ENCODE results near the gene EXD3.

Gene EXD3

DNA sequence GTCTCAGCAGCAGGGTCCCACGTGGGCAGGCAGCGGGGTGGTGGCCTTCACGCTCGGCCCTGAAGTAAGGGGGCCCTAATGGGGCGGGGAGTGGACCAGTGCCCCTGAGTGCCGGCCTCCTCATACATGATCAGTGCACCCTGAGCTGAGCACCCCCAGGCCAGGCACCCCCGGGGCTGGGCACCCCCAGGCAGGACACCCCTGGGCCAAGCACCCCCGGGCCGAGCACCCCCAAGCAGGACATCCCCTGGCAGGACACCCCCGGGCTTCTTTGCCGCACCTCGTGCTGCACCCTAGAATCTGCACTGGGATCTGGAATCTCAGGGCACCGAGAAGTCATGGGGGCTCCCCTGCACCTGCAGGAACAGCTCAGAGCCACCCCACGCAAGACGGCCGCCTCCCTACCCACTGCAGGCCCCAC is 51.4 kb downstream of the EXD3 start:
- Mint-ChIP-seq H3K27ac (no peak overlapping the region), H3K9me3 (no peaks in the 10 kb centered on the region), H3K4me3 (no peak overlapping the region), H3K4me1 (ENCODE audit: low read depth) (no peaks in the 10 kb centered on the region), H3K27me3 (ENCODE audit: low read depth) (no peaks in the 10 kb centered on the region), H3K36me3 (ENCODE audit: low read depth) (no peaks in the 10 kb centered on the region)

DNA sequence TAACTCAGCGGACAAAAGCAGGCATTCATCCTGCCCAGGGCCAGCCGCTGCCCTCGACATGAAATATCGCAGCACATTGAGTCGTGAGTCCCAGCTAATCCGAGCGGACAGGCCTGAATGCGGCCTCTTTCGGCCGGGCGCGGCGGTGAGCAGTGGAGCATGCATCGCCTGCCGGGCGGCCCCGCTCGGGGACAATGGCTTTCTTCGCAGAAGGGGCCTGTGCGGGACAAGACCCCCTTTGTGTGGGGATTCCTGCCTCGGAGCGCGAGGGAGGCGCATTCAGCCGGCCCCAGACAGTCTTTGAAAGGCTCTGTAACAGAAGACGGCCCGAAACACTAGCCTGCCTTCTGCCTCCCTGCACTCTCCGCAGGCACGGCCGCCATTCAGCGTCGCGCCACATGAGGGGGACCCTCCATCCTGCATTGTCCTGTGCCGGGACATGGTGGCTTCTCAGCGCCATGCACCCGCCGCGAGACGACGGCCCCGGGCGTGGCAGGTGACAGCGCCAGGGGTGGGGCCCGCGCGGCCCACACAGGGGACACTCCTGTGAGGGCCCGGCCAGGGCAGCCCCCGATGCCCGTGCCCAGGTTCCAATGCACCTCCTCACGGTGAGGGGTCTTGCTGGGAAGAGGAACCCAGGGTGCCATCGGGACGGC is 52.0 kb downstream of the EXD3 start:
- no peaks in the 10 kb centered on the region for H3K36me3 Mint-ChIP-seq (ENCODE audit: low read depth)
- no peak overlapping the region for H3K4me3 Mint-ChIP-seq
- no peaks in the 10 kb centered on the region for H3K27me3 Mint-ChIP-seq (ENCODE audit: low read depth)
- H3K27ac Mint-ChIP-seq, result no peak overlapping the region
- no peaks in the 10 kb centered on the region for H3K9me3 Mint-ChIP-seq
- H3K4me1 Mint-ChIP-seq (ENCODE audit: low read depth), result no peaks in the 10 kb centered on the region

DNA sequence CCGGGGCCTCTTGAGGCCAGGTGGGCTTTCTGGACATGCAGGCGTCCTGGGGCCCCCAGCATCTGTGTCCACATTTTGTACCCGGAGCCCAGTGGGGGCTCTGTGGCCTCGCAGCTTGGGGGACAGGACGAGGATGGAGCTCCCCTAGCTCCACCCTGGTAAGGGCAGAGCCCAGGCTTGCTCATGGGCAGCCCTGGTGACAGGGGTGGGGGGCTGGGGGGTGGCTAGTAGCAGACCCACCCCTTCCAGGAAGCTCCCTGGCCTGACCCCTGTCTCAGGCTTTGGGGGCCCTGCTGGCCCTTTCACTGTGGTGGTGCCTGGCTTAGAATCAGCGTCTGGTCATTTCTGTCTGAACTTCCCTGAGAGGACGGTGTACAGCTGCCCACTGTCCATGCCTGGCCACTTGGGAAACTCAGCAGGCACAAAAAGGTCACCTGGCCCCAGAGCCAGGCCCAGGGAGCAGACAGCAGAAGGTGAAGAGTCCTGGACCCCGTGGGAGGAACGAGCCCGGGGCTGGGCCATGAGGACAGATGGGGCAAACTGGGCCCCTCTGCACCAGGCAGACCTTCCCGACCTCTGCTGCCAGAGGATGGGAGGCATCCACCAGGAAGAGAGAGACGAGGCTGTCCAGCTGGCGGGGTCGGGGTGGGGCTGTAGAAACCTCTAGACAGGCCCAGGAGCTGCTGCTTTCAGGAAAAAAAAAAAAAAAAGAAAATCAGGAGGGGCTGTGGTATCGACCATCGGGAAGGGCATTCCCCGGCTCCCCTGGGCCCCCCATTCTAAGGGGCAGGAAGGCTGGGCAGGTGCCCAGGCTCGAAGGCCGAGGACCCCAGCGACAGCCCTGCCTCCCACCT is 52.8 kb downstream of the EXD3 start:
- no peak overlapping the region for H3K4me3 Mint-ChIP-seq
- no peaks in the 10 kb centered on the region for H3K36me3 Mint-ChIP-seq (ENCODE audit: low read depth)
- H3K4me1 Mint-ChIP-seq (ENCODE audit: low read depth), result no peaks in the 10 kb centered on the region
- peaks cover 6% of the 10 kb centered on the region for H3K9me3 Mint-ChIP-seq
- no peak overlapping the region for H3K27ac Mint-ChIP-seq
- no peaks in the 10 kb centered on the region for H3K27me3 Mint-ChIP-seq (ENCODE audit: low read depth)

DNA sequence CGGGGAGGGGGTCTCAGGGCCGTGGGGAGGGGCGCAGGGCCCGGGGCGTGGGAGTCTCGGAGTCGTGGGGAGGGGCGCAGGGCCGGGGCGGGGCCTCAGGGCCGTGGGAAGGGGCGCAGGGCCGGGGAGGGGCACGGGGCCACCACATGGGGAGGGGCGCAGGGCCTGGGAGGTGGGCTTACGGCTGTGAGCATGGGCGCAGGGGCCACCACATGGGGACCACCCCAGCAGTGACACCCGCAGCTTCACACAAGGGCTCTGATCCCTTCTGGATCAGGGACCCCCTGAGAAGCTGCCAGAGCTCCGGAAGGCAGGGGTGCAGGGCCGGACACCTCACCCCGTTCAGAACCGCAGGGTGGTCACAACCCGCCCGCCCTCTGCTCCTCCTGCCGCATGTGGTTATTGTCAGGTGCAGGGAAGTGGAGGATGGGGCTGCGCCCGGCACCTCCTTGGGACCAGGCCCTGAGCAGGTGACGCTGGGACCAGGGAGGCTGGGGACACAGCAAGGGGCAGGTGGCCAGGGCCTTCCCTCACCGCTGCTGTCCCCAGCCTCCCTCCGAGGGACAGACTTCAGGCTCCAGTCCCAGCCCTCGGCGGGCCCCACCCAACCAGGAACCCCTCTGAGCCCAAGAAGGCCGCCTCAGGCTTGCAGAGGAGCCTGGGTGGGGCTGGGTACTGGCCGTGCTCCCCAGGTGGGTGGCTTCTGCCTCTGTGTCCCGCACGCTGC is 53.7 kb downstream of the EXD3 start:
- H3K27me3 Mint-ChIP-seq (ENCODE audit: low read depth), result no peaks in the 10 kb centered on the region
- H3K4me3 Mint-ChIP-seq, result no peak overlapping the region
- H3K9me3 Mint-ChIP-seq, result peaks cover 6% of the 10 kb centered on the region
- H3K27ac Mint-ChIP-seq, result no peak overlapping the region
- H3K4me1 Mint-ChIP-seq (ENCODE audit: low read depth), result no peaks in the 10 kb centered on the region
- no peaks in the 10 kb centered on the region for H3K36me3 Mint-ChIP-seq (ENCODE audit: low read depth)

DNA sequence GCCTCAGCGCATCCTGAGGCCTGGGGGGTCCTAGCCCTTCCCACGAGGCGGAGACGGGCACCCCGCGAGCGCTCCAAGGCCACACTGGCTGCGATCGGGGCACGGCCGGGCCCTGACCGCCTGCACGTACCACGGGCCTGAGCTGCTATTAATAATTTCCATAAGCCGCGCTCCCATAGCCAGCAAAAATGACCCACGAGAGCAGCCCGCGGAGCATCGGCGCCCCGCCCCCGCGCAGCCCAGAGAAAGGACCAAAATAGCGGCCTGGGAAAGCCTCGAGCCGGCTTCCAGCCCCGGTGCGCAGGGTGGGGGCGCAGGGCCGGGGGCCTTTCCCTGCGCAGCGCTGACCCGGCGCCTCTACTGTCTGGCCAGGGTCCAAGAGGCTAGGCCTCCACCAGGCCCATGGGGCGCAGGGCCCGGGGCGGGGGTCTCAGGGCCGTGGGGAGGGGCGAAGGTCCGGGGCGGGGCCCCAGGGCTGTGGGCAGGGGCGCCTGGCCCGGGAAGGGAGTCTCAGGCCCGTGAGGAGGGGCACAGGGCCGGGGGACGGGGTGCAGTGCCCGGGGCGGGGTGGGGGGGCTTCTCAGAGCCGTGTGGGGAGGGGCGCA is 54.4 kb downstream of the EXD3 start:
- no peaks in the 10 kb centered on the region for H3K4me1 Mint-ChIP-seq (ENCODE audit: low read depth)
- H3K27ac Mint-ChIP-seq, result no peak overlapping the region
- H3K9me3 Mint-ChIP-seq, result peaks cover 6% of the 10 kb centered on the region
- no peaks in the 10 kb centered on the region for H3K36me3 Mint-ChIP-seq (ENCODE audit: low read depth)
- H3K27me3 Mint-ChIP-seq (ENCODE audit: low read depth), result no peaks in the 10 kb centered on the region
- H3K4me3 Mint-ChIP-seq, result no peak overlapping the region

DNA sequence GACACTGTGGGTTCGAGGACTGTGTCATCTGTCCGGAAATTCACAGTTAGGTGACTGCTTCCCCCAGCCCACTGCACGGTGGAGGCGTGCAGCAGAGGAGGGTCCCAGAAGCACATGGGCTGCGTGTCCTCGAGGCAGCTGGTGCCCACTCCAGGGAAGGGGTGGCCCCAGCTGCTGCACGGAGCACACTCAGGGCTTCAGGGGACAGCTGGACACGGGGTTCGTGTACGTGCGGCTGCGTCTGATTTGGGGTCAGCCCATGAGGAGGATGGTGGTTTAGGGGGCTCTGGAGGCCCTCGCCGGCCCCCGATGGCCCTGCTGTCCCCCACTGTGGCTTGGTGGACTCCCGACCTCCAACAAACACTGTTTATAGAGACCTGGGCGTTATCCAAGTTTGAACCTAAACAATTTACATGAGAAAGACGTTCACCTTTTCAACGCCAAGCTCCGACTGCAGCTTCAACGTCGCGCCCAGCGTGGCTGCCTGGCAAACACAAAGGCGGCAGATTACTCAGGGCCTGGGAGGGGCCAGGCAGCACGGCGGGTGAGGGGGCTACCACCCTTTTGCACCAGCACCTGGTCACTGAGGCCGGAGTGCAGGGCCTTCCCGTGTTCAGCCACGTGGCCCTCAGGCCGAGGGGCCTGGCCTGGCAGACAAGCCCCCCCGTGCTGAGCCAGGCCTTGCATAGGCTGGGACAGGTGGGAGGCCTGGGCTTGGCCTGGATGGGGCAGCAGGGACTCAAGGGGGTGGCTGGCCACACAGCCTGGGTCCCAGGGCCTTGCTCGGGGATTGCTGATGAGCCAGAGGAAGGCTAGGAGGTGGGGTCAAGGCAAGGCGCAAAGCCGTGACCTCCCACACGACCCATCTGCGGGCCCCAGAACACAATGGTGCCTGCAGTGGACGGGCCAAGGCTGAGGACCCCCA is 55.2 kb downstream of the EXD3 start:
- Mint-ChIP-seq H3K36me3 (ENCODE audit: low read depth) (no peaks in the 10 kb centered on the region), H3K4me3 (no peak overlapping the region), H3K27ac (no peak overlapping the region), H3K27me3 (ENCODE audit: low read depth) (no peaks in the 10 kb centered on the region), H3K4me1 (ENCODE audit: low read depth) (no peaks in the 10 kb centered on the region), H3K9me3 (peaks cover 6% of the 10 kb centered on the region)

DNA sequence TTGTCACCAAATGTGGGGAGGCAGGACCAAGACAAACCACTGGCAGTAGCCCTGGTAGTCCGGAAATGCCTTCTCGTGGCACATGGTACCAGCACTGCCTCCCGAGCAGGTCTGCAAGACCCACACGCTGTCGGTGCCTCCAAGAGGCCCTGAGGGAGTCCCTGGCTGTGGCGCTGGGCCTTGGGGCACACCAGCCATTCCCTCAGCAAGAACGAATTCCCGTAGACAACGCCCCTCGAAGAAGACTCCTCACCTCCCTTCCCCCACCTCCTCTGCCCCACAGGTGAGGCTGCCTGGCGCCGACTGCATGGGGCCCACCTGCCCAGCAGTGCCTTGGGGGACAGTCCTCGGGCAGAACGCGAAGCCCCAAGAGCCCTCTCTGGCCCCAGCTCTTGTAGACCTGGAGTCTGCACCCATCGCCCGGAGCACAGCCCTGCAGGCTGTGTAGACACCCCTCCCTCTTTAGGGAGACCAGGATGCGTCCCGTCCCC is 56.0 kb downstream of the EXD3 start:
- Mint-ChIP-seq H3K36me3 (ENCODE audit: low read depth) (no peaks in the 10 kb centered on the region), H3K4me3 (no peak overlapping the region), H3K9me3 (peaks cover 6% of the 10 kb centered on the region), H3K27me3 (ENCODE audit: low read depth) (no peaks in the 10 kb centered on the region), H3K27ac (no peak overlapping the region), H3K4me1 (ENCODE audit: low read depth) (no peaks in the 10 kb centered on the region)

DNA sequence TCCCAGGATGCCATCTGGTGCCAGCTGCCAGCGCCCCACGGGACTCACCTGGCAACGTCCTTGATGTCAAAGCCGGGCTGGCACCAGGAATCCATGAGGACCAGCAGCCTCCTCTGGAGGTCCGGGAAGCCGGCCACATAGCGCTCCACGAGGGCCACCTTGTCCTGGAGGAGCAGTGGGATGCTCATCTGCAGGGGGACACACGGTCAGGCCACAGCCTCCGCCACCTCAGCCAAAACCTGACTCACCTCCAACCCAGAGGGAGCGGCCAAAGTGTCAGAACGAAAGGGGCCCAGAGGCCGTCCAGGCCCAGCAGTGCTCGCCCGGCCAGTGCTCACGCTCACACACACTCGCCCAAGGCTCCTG is 56.5 kb downstream of the EXD3 start:
- H3K4me3 Mint-ChIP-seq, result no peak overlapping the region

DNA sequence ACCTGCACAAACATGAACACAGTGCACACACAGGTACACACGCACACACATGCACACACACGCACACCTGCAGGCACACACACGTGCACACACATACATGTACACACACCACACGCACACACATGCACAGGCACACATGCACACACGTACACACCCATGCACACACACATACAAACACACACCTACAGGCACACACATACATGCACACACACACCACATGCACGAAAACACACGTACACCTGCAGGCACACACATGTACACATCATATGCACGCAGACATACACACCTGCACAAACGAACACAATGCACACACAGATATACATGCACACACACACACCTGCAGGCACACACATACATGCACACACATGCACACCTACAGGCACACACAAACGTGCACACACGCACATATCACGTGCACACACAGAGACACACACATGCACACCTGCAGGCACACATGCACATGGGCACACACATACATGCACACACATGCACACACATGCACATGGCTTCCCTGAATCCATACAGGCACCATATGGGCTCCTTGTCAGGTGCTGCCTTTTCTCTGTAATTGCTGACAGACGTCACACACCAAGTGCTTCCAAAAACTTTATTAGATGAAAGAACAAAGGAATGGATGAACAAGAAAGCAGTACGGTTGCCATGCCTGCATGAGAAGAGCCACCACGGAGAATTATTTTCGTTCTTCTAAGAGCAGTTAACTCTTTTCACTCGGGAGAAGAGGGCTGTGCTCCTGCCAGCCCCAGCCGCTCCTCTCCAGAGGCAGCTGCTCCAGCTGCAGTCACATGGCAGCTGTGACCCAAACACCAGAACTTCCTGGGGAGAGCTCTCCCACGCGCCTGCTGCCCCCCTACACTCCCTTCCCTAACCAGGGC is 57.2 kb downstream of the EXD3 start:
- Mint-ChIP-seq H3K27me3 (ENCODE audit: low read depth) (no peaks in the 10 kb centered on the region), H3K9me3 (peaks cover 6% of the 10 kb centered on the region), H3K36me3 (ENCODE audit: low read depth) (no peaks in the 10 kb centered on the region), H3K27ac (no peak overlapping the region), H3K4me1 (ENCODE audit: low read depth) (no peaks in the 10 kb centered on the region), H3K4me3 (no peak overlapping the region)

More for the DNA sequence above, 56.5 kb downstream of the EXD3 start:
- Mint-ChIP-seq H3K9me3 (peaks cover 6% of the 10 kb centered on the region), H3K27ac (no peak overlapping the region), H3K27me3 (ENCODE audit: low read depth) (no peaks in the 10 kb centered on the region), H3K36me3 (ENCODE audit: low read depth) (no peaks in the 10 kb centered on the region), H3K4me1 (ENCODE audit: low read depth) (no peaks in the 10 kb centered on the region)

DNA sequence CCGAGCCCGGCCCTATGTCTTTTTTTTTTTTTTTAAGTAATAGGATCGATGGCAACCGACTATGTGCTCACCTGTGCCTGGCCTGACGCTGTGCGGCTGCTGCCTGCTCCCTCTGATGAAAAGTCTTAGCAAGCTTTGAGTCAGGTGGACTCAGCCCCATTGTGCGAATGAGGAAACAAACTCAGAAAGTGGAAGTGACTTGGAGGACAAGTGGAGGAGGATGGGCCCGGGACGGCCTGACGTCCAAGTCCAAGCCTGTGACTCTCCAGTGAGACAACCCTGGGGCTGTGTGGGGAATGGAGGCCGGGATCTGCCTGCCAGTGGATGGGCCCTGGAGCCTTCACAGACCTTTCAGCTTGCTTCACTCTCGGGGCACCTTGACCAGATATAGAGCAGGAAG is 57.9 kb downstream of the EXD3 start:
- Mint-ChIP-seq H3K9me3 (peaks cover 6% of the 10 kb centered on the region), H3K4me3 (no peak overlapping the region), H3K36me3 (ENCODE audit: low read depth) (no peaks in the 10 kb centered on the region), H3K27ac (no peak overlapping the region), H3K4me1 (ENCODE audit: low read depth) (no peaks in the 10 kb centered on the region), H3K27me3 (ENCODE audit: low read depth) (no peaks in the 10 kb centered on the region)

DNA sequence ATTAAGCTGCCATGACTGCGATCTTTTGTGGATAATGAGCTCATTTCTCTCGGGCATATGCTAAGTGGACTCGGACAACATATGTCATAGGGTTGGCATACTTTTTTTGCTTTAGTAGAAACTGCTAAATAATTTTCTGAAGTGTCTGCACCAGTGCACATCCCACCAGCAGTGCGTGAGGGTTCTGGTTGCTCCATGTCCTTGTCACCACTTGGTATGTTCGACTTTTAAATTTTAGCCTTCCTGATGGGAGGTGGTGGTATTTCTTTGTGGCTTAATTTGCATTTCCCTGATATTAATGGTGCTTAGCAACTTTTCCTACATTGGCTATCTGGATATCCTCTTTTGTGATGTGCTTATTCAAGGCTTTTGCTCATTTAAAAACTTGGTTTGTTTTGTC is 63.1 kb downstream of the EXD3 start:
- no peak overlapping the region for H3K4me3 Mint-ChIP-seq
- H3K9me3 Mint-ChIP-seq, result peaks cover 20% of the 10 kb centered on the region
- H3K4me1 Mint-ChIP-seq (ENCODE audit: low read depth), result no peaks in the 10 kb centered on the region
- no peaks in the 10 kb centered on the region for H3K36me3 Mint-ChIP-seq (ENCODE audit: low read depth)
- no peak overlapping the region for H3K27ac Mint-ChIP-seq
- no peaks in the 10 kb centered on the region for H3K27me3 Mint-ChIP-seq (ENCODE audit: low read depth)

DNA sequence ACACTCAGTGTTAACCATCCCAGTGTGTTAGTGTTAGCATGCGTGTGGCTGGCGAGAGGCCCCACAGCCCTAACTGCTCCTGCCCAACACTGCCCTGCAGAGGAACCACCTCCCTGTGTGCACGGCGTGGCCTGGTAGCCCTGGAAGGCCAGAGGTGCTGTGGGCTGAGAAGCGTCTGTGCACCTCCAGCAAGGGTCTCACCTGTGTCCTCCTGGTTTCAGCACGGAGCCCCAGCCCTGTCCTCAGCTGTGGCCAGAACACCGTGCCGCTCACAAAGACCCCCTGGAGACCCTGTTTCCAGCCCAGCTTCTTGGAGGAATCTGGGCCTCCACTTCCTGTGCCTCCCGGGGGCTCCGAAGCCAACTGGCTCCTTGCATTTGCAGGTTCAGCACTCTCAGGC is 64.8 kb downstream of the EXD3 start:
- Mint-ChIP-seq H3K36me3 (ENCODE audit: low read depth) (no peaks in the 10 kb centered on the region), H3K27me3 (ENCODE audit: low read depth) (no peaks in the 10 kb centered on the region), H3K9me3 (peaks cover 20% of the 10 kb centered on the region), H3K27ac (no peak overlapping the region), H3K4me3 (no peak overlapping the region), H3K4me1 (ENCODE audit: low read depth) (no peaks in the 10 kb centered on the region)

DNA sequence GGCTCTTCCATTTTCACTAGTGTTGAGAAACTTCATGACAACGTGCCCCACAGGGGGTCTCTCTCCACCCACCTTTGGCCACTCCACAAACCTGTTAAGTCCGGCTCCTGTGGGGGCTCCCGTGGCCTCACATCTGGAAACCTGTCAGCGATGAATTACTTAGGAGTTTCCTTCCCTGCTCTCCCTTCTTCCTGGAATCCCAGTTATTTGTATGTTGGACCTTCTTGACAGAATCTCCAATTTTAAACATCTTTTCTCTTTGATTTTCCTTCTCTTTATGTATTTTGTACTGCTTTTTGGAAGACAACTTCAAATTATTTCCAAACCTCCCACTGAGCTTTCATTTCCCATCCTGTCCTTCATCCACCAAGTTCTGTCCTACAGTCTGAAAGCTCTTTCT is 65.8 kb downstream of the EXD3 start:
- Mint-ChIP-seq H3K27ac (no peak overlapping the region), H3K4me1 (ENCODE audit: low read depth) (no peaks in the 10 kb centered on the region), H3K9me3 (peaks cover 20% of the 10 kb centered on the region), H3K27me3 (ENCODE audit: low read depth) (no peaks in the 10 kb centered on the region), H3K36me3 (ENCODE audit: low read depth) (no peaks in the 10 kb centered on the region), H3K4me3 (no peak overlapping the region)
